NCI-H82 treated with DMSO at 0.1 percent for 48 hours (cell line): ENCODE results near the gene KCNK5.

Experiments used
- DNase-seq: peaks from one replicate; lab custom pipeline; 2025; ENCODE audit not compliant: unreplicated experiment; lab: John Stamatoyannopoulos, UW

The KCNK5 gene

DNA sequence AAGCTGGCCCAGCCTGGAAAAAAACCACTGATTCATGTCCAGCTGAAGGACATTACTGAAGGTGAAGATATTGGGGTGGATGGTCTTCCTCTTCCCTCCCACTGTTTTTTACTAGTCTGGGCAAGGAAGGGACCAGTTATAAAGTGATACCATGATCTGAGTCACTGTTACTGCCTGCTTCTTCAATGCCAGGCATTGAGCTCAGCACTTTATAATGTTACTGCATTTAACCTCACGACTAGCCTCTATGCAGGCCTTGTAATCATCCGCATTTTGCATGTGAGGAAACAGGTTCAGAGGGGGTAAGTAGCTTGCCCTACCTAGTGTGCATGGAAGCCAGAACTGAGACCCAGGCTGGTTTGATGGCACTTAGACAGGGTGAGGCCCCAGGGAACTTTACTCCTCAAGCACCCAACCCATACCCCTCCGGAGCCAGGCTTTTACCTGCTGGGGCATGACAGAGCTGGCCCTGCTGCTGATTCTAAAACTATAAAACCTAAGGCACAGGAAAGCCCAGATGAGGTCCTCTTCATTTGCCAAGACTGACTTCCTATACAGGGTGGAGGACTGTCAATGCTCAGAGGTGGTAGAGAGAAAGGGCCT is 11.0 kb upstream of the KCNK5 start:
- no peak for DNase-seq

DNA sequence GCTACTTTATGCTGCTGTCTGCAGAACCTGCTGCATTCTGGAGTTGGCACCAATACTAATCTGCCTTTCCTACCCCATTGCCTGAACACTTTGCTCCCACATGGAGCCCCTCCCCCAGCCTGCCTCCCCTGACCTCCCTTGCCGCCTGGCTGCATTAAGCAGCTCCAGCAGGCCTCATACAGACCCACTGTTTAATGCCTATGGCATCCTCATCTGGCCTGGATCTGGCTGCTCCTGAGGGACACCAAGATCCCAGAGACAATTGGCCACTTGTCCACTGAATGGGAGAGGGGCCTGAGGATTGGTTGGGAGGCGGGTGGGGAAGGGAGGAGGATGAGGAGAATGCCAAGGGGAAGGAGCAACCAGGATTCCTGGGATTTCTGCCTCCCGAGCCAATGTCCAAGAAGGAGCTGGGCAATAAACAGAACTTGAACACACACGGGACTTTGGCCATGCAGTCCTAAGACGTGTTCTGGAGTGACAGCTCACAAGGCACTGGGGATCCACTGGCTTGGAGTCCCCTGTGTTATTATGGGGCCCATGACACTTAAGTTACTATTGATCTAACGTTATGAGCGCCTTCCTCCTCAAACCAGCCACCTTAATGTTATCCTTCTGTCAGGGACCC is 10.4 kb upstream of the KCNK5 start:
- peak; percentile 27 for DNase-seq

DNA sequence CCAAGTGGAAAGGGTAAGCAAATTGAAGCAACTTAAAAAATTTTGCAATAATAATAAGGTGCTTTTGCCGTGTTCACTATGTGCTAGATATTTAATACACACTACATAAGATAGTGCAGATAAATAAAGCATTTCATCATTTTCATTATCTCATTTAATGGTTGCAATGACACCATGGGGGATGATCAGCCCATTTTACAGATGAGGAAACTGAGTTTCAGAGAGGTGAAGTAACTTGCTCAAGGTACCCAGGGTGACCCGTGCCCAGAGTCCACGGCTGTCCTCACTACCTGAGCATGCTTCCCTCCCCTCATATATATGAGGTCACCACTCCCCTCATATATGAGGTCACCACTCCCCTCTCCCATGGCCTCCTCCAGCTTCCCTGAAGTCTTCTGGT is 7.5 kb upstream of the KCNK5 start:
- no peak for DNase-seq

DNA sequence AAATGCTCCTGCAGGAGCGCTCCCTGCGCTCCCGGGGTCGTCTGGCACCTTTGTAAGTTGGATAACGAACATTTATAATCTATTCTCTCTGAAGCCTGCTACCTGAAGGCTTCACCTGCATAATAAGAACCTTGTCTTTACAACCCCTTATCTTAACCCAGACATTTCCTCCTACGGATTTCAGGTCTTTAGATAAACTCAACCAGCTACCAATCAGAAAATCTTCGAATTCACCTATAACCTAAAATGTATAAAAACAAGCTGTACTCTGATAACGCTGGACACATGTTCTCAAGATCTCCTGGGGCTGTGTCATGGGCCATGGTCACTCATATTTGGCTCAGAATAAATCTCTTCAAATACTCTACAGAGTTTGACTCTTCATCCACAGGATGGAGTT is 4.1 kb upstream of the KCNK5 start:
- no peak for DNase-seq

DNA sequence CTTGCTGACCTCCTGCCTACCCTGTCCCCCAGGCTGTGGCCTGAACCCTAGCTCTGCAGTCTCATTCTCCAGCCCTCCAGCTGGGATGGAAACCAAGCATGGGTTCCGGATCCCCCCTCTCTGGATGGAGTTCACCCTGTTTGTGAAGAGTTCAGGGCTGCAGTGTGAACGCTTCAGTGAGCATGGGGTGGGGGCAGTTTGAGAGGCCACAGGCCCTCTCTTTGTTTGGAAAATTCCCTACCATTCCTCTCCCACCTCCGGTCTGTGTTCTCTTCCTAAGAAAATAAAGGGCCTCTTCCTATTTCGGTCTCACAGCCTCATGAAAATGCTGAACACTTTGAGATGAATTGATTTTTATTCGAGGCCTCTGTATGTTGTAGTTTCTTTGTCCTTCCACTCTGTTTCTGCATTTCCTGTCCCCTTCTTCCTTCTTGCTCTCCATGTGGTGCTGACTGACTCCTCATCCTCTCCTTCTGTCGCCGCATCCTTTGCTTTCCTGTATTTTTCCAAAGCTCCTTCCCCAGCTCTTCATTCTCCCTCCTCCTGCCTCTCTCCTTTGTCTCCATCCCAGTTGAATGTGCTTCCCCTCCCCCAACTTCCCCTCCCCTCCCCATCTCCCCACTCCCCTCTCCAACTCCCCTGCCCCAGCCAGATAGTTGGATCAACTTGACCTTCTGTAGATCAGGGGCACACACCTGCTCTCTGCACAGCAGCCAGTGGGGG is 2.4 kb upstream of the KCNK5 start:
- DNase-seq, result no peak

DNA sequence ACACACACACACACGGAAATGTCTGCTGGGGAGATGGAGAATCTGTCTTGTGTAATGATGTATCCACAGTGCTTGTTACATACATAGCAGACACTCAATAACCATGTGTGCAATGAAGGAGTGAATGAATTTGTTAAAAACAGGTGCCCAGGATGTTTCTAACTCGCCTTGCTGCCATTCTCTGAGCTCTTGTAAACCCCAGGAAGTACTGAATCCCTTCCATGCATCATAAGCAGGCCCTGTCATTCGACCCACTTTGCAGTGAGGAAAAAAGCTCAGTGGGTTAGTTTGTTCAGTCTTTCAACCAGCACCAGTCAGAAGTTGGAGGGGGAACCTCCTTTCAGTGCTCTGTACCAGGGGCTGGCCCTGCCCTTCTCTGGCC is 1.4 kb upstream of the KCNK5 start:
- no peak for DNase-seq

DNA sequence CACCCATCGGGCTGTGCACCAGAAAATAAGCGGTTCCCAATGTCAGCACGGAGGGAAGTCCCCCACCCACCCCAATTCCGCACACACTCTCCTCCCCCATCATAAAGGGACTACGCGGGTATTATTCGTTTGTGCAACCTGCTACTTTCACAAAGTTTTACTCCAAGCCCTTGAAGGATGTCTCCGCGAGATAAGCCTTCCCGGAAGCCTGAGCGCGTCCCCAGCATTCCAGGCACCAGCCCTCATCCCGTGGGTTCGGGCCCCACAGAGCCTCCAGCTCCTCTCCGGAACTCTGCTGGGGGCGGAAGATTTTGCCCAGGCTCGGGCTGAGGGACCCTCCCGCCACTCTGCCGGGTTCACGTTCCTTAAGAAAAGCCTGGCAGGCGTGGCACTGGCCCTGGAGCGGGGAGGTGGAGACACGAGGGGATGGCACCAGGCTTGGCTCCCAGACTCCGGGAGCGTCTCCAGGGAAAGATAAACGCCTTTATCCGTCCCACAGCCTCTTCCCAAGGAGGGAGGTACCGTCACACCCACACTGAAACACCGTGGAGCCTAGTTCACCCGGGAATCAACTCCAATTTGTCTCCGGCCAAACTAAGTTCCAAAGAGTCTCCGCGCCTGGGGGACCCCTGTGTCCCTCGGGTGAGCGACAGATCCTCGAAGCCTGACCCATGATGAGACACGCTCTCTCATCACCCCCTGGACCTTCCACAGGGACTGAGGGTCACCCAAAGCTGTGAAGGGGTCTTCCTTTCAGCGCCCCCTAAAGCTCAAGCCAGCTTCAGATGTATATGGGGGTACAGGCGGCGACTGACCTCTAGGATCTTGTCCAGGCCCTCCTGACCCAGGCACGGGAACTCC is 934 bp downstream of the KCNK5 start:
- DNase-seq, result no peak

DNA sequence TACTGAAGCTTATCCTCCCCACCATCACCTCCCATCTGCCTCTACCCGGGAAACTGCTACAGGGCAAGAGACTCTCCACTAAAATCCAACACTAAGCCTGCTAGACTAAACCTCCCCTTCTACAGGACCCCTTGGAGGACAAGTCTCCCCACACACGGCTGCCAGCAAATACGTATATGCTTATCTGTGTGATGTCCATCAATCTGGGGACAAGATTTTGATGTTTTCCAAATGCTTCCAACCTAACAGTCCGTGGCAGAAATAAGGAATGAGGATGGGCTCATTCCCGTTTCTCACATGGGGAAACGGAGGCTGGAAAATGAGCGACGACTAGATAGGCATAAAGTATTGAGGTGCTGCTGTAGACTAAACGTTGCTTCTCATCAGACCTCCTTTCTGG is 1.8 kb downstream of the KCNK5 start:
- DNase-seq, result no peak

DNA sequence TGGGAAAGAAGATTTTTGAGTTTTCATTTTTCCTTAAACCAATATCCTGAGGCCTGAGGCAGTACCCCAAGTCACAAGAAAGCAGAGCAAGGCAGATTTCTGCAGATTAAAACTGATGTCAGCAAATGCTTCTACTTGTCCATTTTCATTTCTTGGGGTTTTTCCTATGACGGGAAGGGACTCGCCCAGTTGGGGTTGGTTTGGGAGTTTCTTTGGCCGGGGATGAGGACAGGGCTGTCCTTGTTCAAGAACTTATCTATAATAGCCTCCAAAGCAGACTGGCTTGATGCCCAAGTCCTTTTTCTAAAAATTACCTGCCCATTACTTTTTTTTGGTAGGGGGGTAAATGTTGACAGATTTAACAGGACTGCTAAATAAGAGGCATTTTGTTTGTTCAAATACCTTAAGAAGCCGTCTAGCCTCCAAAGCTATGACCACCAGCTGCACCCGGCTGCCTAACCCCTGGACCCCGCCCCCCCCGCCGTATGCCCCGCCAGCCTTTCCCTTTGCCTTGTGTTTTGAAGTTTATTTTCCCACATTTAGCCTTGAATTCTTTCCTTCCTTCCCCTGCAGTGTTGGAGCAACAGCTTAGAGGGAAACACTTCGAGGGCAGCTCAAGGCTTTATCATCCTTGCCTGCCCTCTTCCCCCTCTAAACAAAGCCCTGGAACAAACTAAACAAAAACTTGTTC is 2.5 kb downstream of the KCNK5 start:
- DNase-seq, result no peak

DNA sequence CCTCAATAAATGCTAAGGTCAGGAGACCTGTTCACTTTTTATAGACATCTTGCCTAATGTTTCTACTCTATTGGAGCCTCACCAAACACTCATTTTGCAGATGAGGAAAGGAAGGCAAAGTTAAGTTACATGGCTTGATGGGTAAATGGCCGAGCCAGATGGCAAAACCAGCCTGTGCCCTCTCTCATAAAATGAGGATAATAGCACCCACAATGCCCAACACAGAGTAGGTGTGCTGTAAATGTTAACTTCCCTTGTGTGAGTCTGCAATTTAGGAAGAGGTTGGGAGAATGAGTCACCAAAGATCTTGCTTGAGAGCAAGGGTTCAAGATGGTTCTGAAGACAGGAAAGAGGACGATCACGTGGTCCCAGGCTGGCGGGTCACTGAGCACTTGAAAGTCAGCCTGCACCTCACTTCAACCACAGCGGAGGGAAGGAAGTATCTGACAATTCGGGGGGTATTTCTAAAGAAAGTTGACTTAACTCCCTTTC is 3.3 kb downstream of the KCNK5 start:
- DNase-seq, result no peak

DNA sequence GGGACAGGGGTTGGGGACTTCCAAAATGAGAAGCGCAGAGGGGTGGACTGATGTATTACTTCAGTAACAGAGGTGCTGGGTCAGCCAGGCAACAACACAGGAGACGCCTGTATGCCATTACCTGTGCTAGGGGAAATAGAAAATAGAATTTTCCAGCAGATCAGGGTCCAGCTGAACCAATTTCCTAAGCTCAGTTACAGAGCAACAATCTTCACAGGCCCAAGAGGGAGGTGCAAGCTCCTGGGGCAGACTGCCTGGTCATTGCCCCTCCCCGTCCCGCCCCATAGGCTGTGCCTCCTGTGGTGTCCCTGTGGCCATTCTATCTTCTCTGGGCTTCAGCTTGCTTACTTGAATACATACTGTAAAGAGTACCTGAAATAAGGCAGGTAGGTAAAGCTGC is 3.7 kb downstream of the KCNK5 start:
- no peak for DNase-seq

DNA sequence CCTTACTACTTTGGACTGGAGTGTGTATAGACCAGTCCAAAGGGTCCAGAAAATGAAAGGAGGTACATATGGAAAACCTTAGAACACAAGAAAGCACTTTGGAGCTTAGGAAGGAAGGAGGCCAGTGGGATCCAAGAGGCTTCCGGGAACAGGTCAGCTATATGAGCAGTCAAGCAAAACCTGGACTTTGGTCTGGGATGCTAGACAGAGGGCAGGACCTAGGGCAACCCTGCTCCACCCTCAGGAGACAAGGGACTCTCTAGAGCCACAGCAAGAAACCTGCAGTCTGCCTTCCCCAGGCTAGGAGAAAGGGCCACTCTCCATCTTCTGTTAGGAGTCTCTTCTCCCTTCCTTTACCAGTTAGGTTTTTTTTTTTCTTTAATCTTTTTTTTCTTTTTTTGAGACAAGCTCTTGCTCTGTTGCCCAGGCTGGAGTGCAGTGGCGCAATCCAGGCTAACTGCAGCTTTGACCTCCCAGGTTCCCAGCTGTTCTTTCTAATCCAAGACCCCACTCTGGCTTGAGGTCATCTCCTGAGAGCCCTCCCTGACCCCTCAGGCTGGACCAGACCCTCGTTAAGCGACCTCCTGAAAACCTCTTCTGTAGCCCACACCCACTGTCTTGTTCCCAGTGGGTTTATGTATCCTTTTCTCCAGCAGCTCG is 4.6 kb downstream of the KCNK5 start:
- DNase-seq, result no peak

DNA sequence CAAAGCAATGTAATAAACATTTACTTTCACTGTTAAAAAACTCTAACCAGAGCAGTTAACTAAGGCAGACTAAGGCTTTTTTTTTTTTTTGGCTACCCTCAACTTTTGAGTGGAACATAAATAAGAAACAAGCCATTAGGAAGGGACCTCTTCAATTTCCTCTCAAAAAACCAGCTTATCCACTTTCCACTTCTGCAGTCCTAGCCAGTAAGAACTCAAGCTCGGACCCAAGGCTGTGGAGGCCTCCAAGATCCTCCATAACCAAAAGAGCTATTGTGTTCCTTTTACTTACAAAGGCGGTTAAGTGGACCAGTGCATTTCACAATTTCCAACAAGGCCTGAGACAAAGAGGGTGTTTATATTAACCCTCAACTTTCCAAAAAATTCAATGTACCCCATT is 5.3 kb downstream of the KCNK5 start:
- no peak for DNase-seq

DNA sequence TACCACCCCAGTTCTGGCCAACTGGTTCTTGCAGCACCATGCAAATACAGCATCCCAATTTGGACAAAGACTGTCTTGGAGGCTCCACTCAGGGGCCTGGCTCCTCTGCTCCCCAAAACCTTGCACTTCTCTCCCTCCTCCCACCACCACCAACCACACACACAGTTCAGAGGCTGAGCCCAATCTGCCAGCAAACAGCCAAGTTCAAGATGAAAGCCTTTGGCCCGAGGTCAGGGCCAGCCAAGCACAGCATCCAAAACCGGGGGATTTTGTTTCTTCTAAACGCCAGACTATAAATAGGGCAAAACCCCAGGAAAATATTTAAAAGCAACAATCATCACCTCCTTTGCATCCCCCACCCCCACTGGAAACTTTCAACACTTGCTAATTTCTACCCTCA is 5.7 kb downstream of the KCNK5 start:
- no peak for DNase-seq

DNA sequence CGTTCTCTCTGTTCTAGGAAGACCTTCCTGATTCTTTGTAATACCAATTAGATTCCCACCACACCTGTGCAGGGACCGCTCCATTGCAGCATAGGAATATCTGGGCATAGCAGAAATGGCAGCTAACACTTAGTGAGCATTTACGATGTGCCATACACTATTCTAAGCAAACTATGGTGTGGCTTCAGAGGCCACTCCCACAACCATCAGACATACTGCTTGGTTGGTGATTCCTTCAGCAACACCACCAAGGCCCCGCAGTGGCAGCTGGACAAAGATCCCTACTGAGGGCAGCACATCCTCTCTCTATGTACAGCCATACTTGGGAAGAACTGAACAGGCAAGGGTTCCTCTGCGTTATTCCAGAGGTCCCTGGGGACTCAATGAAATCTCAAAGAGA is 6.2 kb downstream of the KCNK5 start:
- no peak for DNase-seq

DNA sequence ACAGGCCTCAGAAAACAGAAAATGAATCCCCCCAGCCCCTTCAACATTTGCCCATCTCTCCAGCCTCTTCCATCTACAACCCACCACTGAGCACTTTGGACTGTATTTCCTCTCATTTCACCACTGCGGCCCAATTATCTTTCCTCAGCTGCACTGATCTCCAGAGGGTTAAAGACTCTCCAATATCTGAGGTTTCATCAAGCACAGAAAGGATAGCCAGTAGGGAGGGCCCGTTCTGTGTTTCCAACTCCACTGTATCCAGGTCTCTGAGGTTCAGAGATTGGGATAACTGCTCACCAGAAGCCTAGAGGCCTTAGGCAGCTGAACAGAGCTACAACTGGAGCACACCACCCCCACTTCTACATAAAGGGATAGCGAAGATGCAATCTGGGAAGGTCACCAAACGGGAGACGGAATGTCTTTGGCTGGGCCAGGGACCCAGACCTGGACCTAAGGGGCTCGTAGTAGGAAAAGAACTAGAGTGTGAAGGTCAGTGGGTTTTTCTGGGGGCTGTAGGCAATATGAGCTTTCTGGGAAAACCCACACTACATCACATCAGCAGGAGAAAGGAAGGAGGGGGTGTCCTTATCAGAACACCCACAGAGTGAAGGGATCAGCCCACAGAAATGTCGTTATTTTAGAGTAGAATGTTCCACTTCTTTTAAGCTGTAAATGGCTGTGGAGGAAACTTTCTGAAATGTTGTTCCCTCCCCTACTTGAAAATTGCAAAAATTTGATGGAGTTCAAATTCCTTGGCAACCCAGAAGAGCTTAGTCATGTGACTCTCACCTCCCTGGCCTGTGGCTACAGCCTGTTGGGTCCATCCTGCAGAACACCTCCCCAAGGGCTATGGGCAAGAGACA is 7.3 kb downstream of the KCNK5 start:
- DNase-seq, result no peak

DNA sequence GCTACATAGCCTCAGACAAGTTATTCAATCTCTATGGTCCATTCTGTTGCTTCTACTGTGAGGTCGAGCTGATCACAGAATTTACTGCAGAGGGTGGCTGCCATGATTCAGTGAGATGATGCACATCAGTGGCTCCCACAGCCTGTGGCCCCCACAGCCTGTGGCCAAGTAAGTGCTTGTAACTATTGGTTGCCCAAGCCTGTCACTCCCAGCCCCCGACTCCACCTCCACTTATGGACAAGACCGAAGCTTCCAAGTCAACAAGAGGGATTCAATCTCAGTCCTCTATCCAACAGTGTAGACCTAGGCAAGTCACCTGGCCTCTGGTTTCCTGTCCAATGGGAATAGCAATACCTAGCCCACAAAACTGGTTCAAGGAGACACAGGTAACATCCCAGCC is 8.2 kb downstream of the KCNK5 start:
- DNase-seq, result no peak

DNA sequence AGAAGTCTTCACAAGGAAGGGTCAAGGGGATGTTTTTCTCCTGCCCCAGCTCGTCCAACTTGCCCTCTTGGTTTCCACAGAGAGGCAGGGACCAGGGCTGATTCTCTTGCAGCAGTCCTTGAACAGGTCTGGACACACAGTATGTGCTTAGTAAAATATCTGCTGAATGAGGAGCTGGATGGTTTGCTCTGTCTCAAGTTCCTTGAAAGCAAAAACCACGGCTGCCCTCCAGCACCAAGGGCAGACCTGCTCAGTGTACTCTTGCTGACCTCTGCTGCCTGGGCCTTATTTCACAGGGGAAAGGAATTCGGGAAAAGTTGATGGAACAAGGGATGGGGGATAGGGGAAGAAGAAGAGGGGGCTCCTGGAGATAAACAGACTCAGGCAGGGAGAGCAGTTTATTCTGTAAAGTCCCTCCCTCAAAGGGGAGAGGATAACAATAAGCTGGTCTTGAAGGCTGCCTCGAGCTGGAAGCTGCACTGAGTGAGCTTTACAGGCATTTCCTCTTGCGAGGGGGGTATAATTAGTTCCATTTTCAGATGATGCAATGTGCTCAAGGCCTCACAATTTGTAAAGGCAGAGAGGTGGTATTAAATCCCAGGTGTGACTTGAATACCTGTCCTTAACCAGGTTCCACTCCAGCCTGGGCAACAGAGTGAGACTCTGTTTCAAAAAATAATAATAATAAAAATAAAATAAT is 10.3 kb downstream of the KCNK5 start:
- no peak for DNase-seq
